Endometrium (tissue), 2 donors: ENCODE measurements around the gene DNAH2.
"Not testable (repeated sequence)": the region's sequence is repeated elsewhere in the genome, so short reads cannot be mapped to it uniquely, and the experiment has no call there.

ENCODE experiments used
- FAIRE-seq: peaks from 2 replicates; lab custom pipeline; 2012; peaks lifted over from hg19 to GRCh38; lab: Jason Lieb, UNC
- donor health status: control.
- donor health status: control.

The DNAH2 gene

GRCh38 chr17:7780736-7781135, 63.2 kb downstream of the DNAH2 start:
- no peak for FAIRE-seq

DNA sequence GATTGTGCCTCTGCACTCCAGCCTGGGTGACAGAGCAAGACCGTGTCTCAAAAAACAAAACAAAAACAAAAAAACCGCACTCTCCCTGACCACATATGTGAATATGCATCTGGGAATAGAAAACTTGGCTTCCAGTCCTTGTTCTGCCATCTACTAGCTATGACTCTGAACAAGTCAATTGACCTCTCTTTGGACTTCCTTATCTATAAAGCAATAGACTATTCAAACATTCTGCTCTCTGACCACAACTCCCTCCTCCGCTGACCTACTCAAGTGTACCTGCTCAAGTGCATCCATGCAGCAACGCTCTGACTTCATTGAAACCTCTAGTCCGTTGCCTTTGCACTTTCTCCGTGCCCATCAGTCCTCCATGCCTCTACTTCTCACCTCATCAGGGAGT, 63.9 kb downstream of the DNAH2 start:
- no peak for FAIRE-seq

DNA sequence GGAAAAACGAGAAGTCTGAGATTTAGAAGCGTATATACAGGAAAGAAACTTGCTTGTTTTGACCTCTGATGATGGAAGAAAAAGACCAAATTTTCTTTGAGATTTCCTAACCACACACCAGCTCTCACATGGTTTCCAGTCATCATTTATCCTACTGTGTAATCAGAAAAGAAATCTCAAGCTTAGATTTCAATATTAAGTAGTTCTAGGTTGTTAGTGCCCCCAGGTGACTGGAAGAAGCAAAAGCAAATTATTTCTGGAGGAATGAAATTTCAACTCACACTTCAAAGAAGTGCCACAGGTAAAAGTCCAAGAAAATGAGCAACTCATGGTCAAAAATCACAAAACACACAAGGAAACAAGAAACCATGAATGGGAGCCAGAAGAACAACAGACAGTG, 64.7 kb downstream of the DNAH2 start:
- no peak for FAIRE-seq

DNA sequence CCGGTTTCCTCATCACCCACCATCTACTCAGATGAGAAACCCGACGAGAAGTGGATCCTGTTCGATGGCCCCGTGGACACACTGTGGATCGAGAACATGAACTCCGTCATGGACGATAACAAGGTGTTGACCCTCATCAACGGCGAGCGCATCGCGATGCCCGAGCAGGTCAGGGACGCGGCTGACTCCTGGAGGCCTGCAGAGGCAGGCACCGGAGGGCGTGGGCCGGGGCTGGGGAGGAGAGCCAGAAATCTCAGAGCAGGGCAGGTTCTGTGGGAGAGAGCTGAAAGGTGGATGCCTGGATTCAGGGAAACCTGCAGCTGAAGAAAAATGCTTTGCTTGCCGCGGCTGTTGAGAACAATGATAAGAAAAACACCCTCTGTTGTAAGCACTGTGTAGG, 69.3 kb downstream of the DNAH2 start:
- no peak for FAIRE-seq

DNA sequence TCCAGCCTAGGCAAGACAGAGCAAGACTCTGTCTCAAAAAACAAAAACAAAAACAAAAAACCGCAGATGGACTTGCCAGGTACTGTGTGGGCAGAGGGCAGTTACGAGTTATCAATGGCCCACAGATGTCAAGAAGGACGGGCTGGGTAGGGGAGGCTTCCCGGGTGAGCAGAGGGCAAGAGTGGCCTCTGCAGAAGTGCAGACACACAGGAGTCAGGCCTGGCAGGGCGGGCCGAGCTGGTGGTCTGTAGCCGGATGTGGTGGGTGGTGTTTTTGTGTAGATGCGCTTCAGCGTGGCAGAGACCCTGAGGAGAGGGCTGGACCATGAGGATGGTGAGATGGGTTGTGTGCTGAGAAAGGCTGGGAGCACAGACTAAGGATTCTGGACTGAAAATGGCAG, 71.6 kb downstream of the DNAH2 start:
- no peak for FAIRE-seq

GRCh38 chr17:7790150-7790549, 72.6 kb downstream of the DNAH2 start:
- no peak for FAIRE-seq

GRCh38 chr17:7792611-7793010, 75.1 kb downstream of the DNAH2 start:
- FAIRE-seq, result no peak

GRCh38 chr17:7794075-7794663, 76.6 kb downstream of the DNAH2 start:
- FAIRE-seq, result no peak

DNA sequence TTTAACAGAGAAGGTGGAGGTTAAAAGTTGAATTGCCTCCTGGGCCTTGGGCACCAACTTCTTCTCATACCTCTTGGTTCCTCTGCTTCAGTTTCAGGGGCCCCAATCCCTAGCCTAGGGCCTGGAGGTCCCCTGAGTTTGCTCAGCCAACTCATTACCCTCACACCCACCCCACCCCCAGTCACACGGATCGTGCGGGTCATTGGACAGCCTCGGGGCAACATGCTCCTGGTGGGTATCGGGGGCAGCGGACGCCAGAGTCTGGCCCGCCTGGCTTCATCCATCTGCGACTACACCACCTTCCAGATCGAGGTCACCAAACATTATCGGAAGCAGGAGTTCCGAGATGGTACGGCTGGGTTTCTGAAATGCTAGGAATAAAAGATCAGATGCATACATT, 80.4 kb downstream of the DNAH2 start:
- no peak for FAIRE-seq

GRCh38 chr17:7798839-7799238, 81.3 kb downstream of the DNAH2 start:
- no peak for FAIRE-seq

GRCh38 chr17:7803981-7804380, 86.4 kb downstream of the DNAH2 start:
- FAIRE-seq, result no peak

DNA sequence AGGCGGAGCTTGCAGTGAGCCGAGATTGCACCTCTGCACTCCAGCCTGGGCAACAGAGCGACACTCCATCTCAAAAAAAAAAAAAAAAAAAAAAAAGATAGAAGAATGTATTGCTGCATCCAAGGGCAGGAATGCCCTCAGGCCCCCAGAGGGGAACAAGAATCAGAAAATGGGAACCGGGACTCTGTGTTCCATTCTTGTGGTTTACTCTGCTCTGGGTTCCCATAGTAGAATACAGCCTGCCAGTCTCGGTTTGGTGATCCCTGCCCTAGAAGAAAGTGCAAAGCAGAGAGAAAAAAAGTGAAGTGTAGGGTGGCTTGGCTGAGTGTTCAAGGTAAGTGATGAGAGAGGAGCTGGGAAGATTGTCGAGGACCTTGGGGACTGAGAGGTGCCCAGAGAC, 89.0 kb downstream of the DNAH2 start:
- no peak for FAIRE-seq

- FAIRE-seq, result no peak
These were observed 89.7 kb downstream of the DNAH2 start for GRCh38 chr17:7807206-7807605.

DNA sequence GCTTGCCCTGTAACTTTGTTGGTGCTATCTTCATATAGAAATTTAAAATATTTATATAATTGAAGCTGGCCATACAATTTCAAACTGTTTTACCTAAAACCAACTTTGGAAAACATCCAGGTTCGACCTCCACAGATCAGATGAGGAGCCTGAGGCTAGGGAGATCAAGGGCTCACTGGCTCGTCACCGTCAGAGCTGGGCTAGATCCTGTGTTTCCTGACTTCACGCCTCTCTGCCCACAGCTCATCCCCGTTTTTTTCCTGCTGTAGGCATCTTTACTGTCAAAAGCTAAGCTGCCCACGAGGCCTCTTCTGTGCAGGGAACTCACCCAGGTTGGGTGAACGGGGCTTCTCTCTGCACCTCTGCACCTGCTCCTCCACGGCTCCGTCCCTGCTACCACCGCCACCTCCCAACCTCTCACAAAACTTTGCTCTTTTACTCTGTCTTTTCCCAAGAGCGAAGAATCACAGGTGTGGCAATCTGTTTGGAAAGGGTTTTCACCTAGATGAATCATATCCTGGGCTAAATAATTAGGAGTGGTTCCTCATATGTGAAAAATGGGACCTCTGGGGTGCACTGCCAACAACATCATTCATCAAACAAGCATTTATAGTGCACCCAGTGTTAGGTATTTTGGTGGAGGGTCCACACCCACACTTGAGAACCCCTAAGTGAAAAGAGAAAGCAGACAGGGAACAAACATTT, 91.7 kb downstream of the DNAH2 start:
- FAIRE-seq, result no peak

GRCh38 chr17:7809791-7810343, 92.3 kb downstream of the DNAH2 start:
- not testable (repeated sequence) for FAIRE-seq

DNA sequence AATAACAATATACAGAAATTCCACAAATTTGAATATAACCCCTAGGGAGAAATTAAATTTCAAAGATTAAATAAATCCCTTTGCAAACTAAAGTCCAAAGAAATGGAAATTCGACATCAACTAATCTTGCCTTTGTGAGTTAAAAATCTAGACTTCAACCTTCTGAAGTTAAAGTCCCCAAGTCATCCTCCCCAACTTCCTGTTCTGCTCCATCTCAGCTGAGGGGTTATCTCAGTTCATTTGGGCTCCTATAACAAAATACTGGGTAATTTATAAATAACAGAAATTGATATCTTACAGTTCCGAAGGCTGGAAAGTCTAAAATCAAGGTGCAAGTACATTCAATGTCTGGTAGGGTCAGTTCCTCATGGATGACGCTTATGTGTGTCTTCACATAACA, 93.7 kb downstream of the DNAH2 start:
- FAIRE-seq, result no peak

- no peak for FAIRE-seq
These were observed 97.4 kb downstream of the DNAH2 start for GRCh38 chr17:7814969-7815368.

DNA sequence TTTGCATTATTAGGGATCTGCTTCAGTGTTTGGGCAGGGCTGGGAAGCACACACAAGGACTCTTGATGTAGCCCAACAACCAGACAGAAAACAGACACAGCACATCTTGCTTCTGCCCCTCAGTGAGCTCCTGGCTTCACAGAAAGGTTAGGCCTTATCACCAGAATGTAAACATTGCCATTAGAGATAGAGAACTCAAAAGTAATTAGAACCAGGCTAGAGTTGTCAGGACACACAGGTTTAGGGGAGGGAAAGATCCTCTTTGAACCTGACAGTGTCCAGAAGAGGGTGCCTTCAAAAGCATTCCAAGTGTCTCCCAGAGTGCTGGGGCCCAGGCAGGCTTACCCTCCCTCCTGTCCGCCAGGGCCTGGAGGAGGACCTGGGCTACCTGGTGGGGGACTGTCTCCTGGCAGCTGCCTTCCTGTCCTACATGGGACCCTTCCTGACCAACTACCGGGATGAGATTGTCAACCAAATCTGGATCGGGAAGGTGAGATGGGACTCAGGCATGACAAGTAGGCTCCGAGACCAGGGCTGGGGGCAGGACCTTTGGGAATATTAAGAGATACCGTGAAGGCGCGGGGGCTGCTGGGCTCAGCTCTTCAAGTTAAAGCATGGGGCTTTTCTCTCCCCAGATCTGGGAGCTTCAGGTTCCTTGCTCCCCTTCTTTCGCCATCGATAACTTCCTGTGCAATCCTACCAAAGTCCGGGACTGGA, 99.5 kb downstream of the DNAH2 start:
- no peak for FAIRE-seq

DNA sequence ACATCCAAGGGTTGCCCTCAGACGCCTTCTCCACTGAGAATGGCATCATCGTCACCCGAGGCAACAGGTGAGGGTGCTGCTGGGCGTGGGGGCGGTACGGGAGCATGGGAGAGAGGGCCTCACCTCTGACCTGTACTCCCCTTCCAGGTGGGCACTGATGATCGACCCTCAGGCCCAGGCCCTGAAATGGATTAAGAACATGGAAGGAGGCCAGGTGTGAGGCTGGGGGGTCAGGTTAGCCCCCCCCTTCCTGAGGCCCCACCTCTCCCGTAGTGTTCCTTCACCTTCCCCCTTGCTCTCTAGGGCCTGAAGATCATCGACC, 100.1 kb downstream of the DNAH2 start:
- no peak for FAIRE-seq

DNA sequence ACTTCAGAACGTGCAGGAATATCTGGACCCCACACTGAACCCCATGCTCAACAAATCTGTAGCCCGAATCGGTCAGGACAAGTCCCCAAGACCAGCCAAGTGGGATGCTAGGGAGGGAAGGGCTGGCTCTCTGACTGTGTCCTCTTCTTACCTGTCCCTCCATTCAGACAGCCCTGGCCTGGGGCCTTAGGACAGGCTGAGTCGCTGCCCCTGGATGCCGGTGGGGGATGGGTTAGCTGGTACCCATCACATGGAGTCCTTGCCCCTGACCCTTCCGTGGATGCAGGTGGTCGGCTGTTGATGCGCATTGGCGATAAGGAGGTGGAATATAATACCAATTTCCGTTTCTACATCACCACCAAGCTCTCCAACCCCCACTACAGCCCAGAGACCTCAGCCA, 100.5 kb downstream of the DNAH2 start:
- FAIRE-seq, result no peak

DNA sequence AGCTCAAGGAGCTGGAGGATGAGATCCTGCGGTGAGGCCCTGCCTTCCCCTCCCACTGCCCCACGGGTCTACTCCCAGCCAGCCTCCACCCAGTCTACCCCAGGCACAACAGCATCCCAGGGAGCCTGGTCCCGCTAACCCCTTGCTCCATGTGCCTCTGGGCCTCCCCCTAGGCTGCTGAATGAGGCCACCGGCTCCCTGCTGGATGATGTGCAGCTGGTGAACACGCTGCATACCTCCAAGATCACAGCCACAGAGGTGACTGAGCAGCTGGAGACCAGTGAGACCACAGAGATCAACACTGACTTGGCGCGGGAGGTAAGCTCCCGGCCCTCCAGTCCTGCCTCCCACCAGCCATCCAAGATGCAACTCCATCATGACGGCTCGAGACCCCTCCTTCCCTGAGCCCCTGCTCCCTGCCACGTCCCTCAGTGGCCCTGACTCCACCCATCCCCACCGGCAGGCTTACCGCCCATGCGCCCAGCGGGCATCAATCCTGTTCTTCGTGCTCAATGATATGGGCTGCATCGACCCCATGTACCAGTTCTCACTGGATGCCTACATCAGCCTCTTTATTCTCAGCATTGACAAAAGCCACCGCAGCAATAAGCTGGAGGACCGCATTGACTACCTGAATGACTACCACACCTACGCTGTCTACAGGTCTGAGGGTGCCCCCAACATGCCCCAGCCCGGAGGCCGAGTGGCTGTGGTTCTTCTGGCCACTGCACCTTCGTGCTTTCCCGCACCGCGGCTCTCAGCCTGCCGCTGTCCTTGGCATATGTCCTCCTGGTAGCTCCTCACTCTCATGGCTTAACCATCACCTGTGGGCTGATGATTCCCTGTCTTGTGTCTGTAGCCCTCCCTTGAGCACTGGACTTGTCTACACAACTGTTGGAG, 101.5 kb downstream of the DNAH2 start:
- FAIRE-seq, result no peak

GRCh38 chr17:7820231-7820630, 102.7 kb downstream of the DNAH2 start:
- FAIRE-seq, result no peak
